ENCODE data around the gene RASGRP2. TPM values are rescaled to one million over a fixed set of nuclear protein-coding genes. Genes with fewer than 3 reads are reported as not detected.

RASGRP2 gene
- total RNA-seq, 1 experiment from 2014 or later, result 26.9 TPM

DNA sequence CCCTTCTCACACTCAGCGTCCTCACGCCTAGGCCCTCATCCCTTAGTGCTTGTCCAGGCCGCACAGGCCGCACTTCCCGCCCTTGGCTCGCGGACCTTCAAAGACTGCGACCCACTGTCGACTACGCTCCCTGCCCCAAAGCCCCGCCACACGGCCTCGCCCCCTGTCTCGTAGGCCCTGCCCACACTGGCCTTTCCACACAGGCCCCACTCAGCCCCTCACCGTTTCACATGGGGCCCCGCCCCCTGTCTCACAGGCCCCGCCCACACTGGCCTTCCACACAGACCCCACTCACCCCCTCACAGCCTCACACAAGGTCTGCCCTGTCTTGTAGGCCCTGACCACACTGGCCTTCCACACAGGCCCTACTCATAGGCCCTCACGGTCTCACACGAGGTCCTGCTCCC lies 32.0 kb downstream of the RASGRP2 start:
- Histone ChIP-seq H3K4me2 (ENCODE audit: insufficient read depth, insufficient read length, low read length) (peak overlapping the region; percentile 20), H3K18ac (ENCODE audit: insufficient read length, low read depth, low read length) (no peak overlapping the region), H2AFZ (ENCODE audit: low read length) (no peak overlapping the region), H2BK120ac (ENCODE audit: low read depth, low read length, poor library complexity, severe bottlenecking) (no peak overlapping the region), H3K79me2 (ENCODE audit: insufficient read depth, low read length) (no peaks in the 10 kb centered on the region), H3K56ac (ENCODE audit: insufficient read length, low read depth, low read length) (no peak overlapping the region), H3K23me2 (ENCODE audit: insufficient read length, low read depth, low read length, poor library complexity, severe bottlenecking) (peaks cover 6% of the 10 kb centered on the region), H4K91ac (ENCODE audit: insufficient read length, low read depth, low read length) (no peak overlapping the region), H2BK20ac (ENCODE audit: low read depth, low read length, poor library complexity, severe bottlenecking) (no peak overlapping the region), H3K4me1 (ENCODE audit: insufficient read depth, low read length) (peaks cover 11% of the 10 kb centered on the region; the same call in 1 of the 2 replicates), H2BK12ac (ENCODE audit: insufficient read length, low read depth, low read length) (no peak overlapping the region), H4K8ac (replicated peaks; ENCODE audit: insufficient read length, low read depth, low read length) (no peak overlapping the region), H2BK15ac (ENCODE audit: low read depth, low read length) (no peak overlapping the region), H3T11ph (ENCODE audit: low read length) (no peak overlapping the region), H2AK5ac (ENCODE audit: insufficient read length, low read length) (no peak overlapping the region), H3K79me1 (ENCODE audit: insufficient read depth, low read depth, low read length, poor library complexity, severe bottlenecking) (no peaks in the 10 kb centered on the region), H3K27me3 (ENCODE audit: insufficient read depth, low read length) (peaks cover 9% of the 10 kb centered on the region; the same call in 1 of the 2 replicates), H3K9me3 (ENCODE audit: control insufficient read depth, low read depth, low read length) (no peaks in the 10 kb centered on the region), H3K27ac (ENCODE audit: insufficient read length, low read depth, low read length) (no peak overlapping the region), H3K9ac (ENCODE audit: extremely low read depth, insufficient read length, low read length) (no peak overlapping the region), H3K23ac (ENCODE audit: insufficient read length, low read depth, low read length) (no peak overlapping the region), H4K5ac (ENCODE audit: insufficient read length, low read depth, low read length) (no peak overlapping the region), H3K14ac (ENCODE audit: insufficient read depth, low read length) (no peak overlapping the region), H4K20me1 (ENCODE audit: control insufficient read depth, insufficient read depth, insufficient read length) (no peaks in the 10 kb centered on the region), H2BK5ac (ENCODE audit: insufficient read length, low read length) (no peak overlapping the region), H3K4ac (ENCODE audit: low read depth, low read length) (no peak overlapping the region)
- WGBS (ENCODE audit: extremely low coverage, insufficient read length, low lambda C conversion rate), result no CpG with 5 or more reads among the region's 19 CpGs
- no peak for DNase-seq
- no peaks in the 10 kb centered on the region; a peak in 2 of 5 replicates for H3K9me3 Mint-ChIP-seq
- H3K27ac Mint-ChIP-seq, result no peak overlapping the region
- peak overlapping the region in 1 of 2 experiments; percentile 79; a peak in 4 of 5 replicates for H3K4me3 Mint-ChIP-seq
- TF ChIP-seq, protein P1, sequence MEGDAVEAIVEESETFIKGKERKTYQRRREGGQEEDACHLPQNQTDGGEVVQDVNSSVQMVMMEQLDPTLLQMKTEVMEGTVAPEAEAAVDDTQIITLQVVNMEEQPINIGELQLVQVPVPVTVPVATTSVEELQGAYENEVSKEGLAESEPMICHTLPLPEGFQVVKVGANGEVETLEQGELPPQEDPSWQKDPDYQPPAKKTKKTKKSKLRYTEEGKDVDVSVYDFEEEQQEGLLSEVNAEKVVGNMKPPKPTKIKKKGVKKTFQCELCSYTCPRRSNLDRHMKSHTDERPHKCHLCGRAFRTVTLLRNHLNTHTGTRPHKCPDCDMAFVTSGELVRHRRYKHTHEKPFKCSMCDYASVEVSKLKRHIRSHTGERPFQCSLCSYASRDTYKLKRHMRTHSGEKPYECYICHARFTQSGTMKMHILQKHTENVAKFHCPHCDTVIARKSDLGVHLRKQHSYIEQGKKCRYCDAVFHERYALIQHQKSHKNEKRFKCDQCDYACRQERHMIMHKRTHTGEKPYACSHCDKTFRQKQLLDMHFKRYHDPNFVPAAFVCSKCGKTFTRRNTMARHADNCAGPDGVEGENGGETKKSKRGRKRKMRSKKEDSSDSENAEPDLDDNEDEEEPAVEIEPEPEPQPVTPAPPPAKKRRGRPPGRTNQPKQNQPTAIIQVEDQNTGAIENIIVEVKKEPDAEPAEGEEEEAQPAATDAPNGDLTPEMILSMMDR (conservative IDR thresholded peaks at IDR 0.05), result no peak
- H3K27me3 Mint-ChIP-seq (ENCODE audit: low read depth), result peaks cover 78% of the 10 kb centered on the region
- peaks cover 25 to 62% of the 10 kb centered on the region in 2 experiments for H3K4me1 Mint-ChIP-seq
- no peaks in the 10 kb centered on the region for H3K36me3 Mint-ChIP-seq (ENCODE audit: insufficient read depth in 1 of 3, low read depth in 3 of 3)
